Neural crest cell (in vitro differentiated cells): ENCODE results near the gene ATP5F1E. TPM values are rescaled to one million over a fixed set of nuclear protein-coding genes. Genes with fewer than 3 reads are reported as not detected.

ENCODE experiments used
- DNase-seq: peaks from one replicate; pipeline ENCODE4 v3.0.0; 2021; ENCODE audit warnings: low read depth, mixed read lengths, low spot score
- H3K27ac Mint-ChIP-seq: one replicate; pipeline ENCODE4 v1.8.0; 2021; ENCODE audit warnings: mild to moderate bottlenecking, mixed read lengths; ENCODE audit not compliant: unreplicated experiment
- H3K27me3 Mint-ChIP-seq: 2 replicates; pipeline ENCODE4 v1.8.0; 2021; ENCODE audit warnings: low read depth, mild to moderate bottlenecking, mixed read lengths
- H3K36me3 Mint-ChIP-seq: 2 replicates; pipeline ENCODE4 v1.8.0; 2021; ENCODE audit warnings: low read depth, mild to moderate bottlenecking, mixed read lengths
- H3K4me1 Mint-ChIP-seq: 2 replicates; pipeline ENCODE4 v1.8.0; 2021; ENCODE audit warnings: mixed read lengths
- H3K4me3 Mint-ChIP-seq: one replicate; pipeline ENCODE4 v1.8.0; 2021; ENCODE audit warnings: mild to moderate bottlenecking, mixed read lengths
- H3K9me3 Mint-ChIP-seq: 2 replicates; pipeline ENCODE4 v1.8.0; 2021; ENCODE audit warnings: mixed read lengths
- CTCF ChIP-seq: fragments of 200-600 bp; sonication (generic); conservative IDR thresholded peaks from 2 replicates; pipeline ENCODE4 v1.5.0; 2021; ENCODE audit warnings: antibody characterized with exemption, mild to moderate bottlenecking
- total RNA-seq: library from RNA; stranded (reverse); gene quantifications from 2 replicates; pipeline ENCODE4 v1.2.1, GENCODE V29; 2021

The ATP5F1E gene
- total RNA-seq, 1 donor from 2014 or later: 66.0 TPM

GRCh38 chr20:59026904-59027740 is 5.0 kb downstream of the ATP5F1E start:
- Mint-ChIP-seq H3K9me3 (no peaks in the 10 kb centered on the region), H3K27ac (no peak overlapping the region), H3K27me3 (no peaks in the 10 kb centered on the region), H3K4me3 (peak overlapping the region; percentile 41), H3K4me1 (peaks cover 54% of the 10 kb centered on the region), H3K36me3 (peaks cover 13% of the 10 kb centered on the region)
- TF ChIP-seq CTCF: no peak
- DNase-seq: no peak

GRCh38 chr20:59025511-59025910 is 6.6 kb downstream of the ATP5F1E start:
- no peak overlapping the region for H3K27ac Mint-ChIP-seq
- H3K36me3 Mint-ChIP-seq: peaks cover 13% of the 10 kb centered on the region
- H3K27me3 Mint-ChIP-seq: no peaks in the 10 kb centered on the region
- TF ChIP-seq CTCF: no peak
- no peak overlapping the region for H3K4me3 Mint-ChIP-seq
- H3K4me1 Mint-ChIP-seq: peaks cover 54% of the 10 kb centered on the region
- H3K9me3 Mint-ChIP-seq: no peaks in the 10 kb centered on the region
- no peak for DNase-seq

GRCh38 chr20:59025086-59025485 is 7.0 kb downstream of the ATP5F1E start:
- TF ChIP-seq CTCF: no peak
- Mint-ChIP-seq H3K4me3 (no peak overlapping the region), H3K36me3 (peaks cover 12% of the 10 kb centered on the region), H3K27ac (no peak overlapping the region), H3K9me3 (no peaks in the 10 kb centered on the region), H3K27me3 (no peaks in the 10 kb centered on the region), H3K4me1 (peaks cover 51% of the 10 kb centered on the region)
- DNase-seq: no peak

DNA sequence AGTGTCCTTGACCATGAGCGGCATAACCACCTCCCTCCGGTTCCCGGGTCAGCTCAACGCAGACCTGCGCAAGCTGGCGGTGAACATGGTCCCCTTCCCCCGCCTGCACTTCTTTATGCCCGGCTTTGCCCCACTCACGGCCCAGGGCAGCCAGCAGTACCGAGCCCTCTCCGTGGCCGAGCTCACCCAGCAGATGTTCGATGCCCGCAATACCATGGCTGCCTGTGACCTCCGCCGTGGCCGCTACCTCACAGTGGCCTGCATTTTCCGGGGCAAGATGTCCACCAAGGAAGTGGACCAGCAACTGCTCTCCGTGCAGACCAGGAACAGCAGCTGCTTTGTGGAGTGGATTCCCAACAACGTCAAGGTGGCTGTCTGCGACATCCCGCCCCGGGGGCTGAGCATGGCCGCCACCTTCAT is 8.0 kb downstream of the ATP5F1E start:
- Mint-ChIP-seq H3K27ac (no peak overlapping the region), H3K4me1 (peaks cover 47% of the 10 kb centered on the region), H3K9me3 (no peaks in the 10 kb centered on the region), H3K27me3 (no peaks in the 10 kb centered on the region), H3K4me3 (no peak overlapping the region), H3K36me3 (peaks cover 11% of the 10 kb centered on the region)
- TF ChIP-seq CTCF: no peak
- DNase-seq: no peak

- H3K36me3 Mint-ChIP-seq: peaks cover 11% of the 10 kb centered on the region
These were observed 8.5 kb downstream of the ATP5F1E start for GRCh38 chr20:59023616-59024015.

More at GRCh38 chr20:59023616-59024015, 8.5 kb downstream of the ATP5F1E start:
- peaks cover 43% of the 10 kb centered on the region for H3K4me1 Mint-ChIP-seq
- H3K27ac Mint-ChIP-seq: no peak overlapping the region
- DNase-seq: no peak
- no peaks in the 10 kb centered on the region for H3K9me3 Mint-ChIP-seq
- no peaks in the 10 kb centered on the region for H3K27me3 Mint-ChIP-seq
- TF ChIP-seq CTCF: no peak
- no peak overlapping the region for H3K4me3 Mint-ChIP-seq
